GM12892 (cell line): ENCODE measurements around the gene GPR107.

ENCODE experiments used
- POLR2A ChIP-seq: IDR thresholded peaks from 2 replicates; pipeline ENCODE4 v1.6.1; 2011; ENCODE audit warnings: low read depth, low read length, control low read depth
- POLR2AphosphoS5 ChIP-seq: IDR thresholded peaks from 2 replicates; pipeline ENCODE4 v1.6.1; 2011; ENCODE audit warnings: low read depth, low read length, control low read depth
- TAF1 ChIP-seq: IDR thresholded peaks from 2 replicates; pipeline ENCODE4 v1.6.1; 2011; ENCODE audit warnings: low read depth, mild to moderate bottlenecking, control low read depth, low read length, borderline replicate concordance

GRCh38 chr9:130186051-130186450 lies 132.3 kb downstream of the GPR107 start:
- no peak for TF ChIP-seq POLR2AphosphoS5
- TF ChIP-seq POLR2A: no peak
- TF ChIP-seq TAF1: no peak
